Esophagus (tissue), 2 donors: ENCODE results near the gene TTLL8. TPM values are rescaled to one million over a fixed set of nuclear protein-coding genes. Genes with fewer than 3 reads are reported as not detected.

Experiments
- H3K27ac ChIP-seq, 2 donors: one replicate each; pipeline ENCODE4 v1.5.1; 2013; ENCODE audit warnings: low read depth in 2 of 2, mild to moderate bottlenecking in 2 of 2, inconsistent platforms in 1 of 2, low read length in 1 of 2, moderate library complexity in 1 of 2
- H3K27me3 ChIP-seq, 2 donors: one replicate each; pipeline ENCODE4 v1.6.1; 2013; ENCODE audit warnings: low read length in 2 of 2, control low read depth in 1 of 2, mild to moderate bottlenecking in 1 of 2; ENCODE audit not compliant: insufficient read depth in 2 of 2, control insufficient read depth in 1 of 2
- H3K36me3 ChIP-seq, 2 donors: one replicate each; pipeline ENCODE4 v1.6.1; 2013; ENCODE audit warnings: low read length in 1 of 2; ENCODE audit not compliant: control insufficient read depth in 2 of 2, insufficient read depth in 2 of 2
- H3K4me1 ChIP-seq, 2 donors: one replicate each; pipeline ENCODE4 v1.6.1; 2013; ENCODE audit warnings: low read length in 1 of 2; ENCODE audit not compliant: control insufficient read depth in 2 of 2, insufficient read depth in 2 of 2
- H3K4me3 ChIP-seq, 2 donors: one replicate each; pipeline ENCODE4 v1.5.1; 2013; ENCODE audit warnings: low read length in 2 of 2, mild to moderate bottlenecking in 2 of 2, low read depth in 1 of 2, moderate library complexity in 1 of 2
- H3K9me3 ChIP-seq, 2 donors: one replicate each; pipeline ENCODE4 v1.6.1; 2013; ENCODE audit warnings: mild to moderate bottlenecking in 2 of 2, low read depth in 1 of 2, low read length in 1 of 2, moderate library complexity in 1 of 2; ENCODE audit not compliant: control insufficient read depth in 2 of 2, insufficient read depth in 1 of 2
- WGBS, 2 donors: extraction: QIAGEN DNeasy Blood & Tissue Kit; methylation state at CpG; one replicate each; pipeline ENCODE4 v1.1.7; 2013; 5-methylcytosine and 5-hydroxymethylcytosine counted together
- polyA plus RNA-seq, 2 donors: library from polyadenylated mRNA; stranded (reverse); fragments of 200-250 nt; gene quantifications; one replicate each; pipeline ENCODE4 v1.2.3, GENCODE V29; 2013
- donor health status: healthy with polysubstance abuse.
- donor health status: Bipolar disorder and iron deficiency.

TTLL8 gene
- polyA plus RNA-seq, 2 donors, result not detected

- Histone ChIP-seq H3K27me3 (peaks cover 0 to 16% of the 10 kb centered on the region in 2 donors), H3K4me3 (no peak overlapping the region), H3K27ac (no peak overlapping the region), H3K36me3 (no peaks in the 10 kb centered on the region), H3K4me1 (peaks cover 9% of the 10 kb centered on the region in 2 donors), H3K9me3 (no peaks in the 10 kb centered on the region)
- WGBS, 2 donors, result 68 to 69% methylated on average over 40 to 46 of the region's 46 CpGs
Observed at GRCh38 chr22:50009765-50010675, 48.1 kb downstream of the TTLL8 start.

DNA sequence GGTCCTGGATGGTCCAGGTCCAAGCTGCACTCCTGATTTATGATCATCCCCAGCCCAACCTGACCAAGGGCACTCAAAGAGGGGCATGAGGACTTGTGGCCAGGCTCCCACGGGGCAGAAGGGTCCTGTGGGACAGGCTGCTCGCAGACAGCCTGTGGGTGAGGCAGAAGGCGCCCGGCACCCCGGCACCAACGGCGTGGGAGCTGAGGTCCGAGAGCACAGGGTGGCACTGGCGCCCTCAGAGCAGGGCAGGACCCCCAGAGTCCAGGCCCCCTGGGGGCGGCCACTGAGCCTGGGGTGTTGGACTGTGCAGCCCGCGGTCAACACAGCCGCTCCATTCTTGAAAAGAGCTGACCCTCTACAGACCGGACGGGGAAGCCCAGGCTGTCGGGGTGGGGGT, 48.8 kb downstream of the TTLL8 start:
- H3K27ac ChIP-seq, result no peak overlapping the region
- no peak overlapping the region for H3K4me3 ChIP-seq
- WGBS, 2 donors, result 91 to 92% methylated on average over 16 of the region's 16 CpGs
- H3K27me3 ChIP-seq, result peaks cover 0 to 11% of the 10 kb centered on the region in 2 donors
- H3K9me3 ChIP-seq, result no peaks in the 10 kb centered on the region
- no peaks in the 10 kb centered on the region for H3K36me3 ChIP-seq
- H3K4me1 ChIP-seq, result peaks cover 3 to 4% of the 10 kb centered on the region in 2 donors

GRCh38 chr22:50008151-50009040, 49.7 kb downstream of the TTLL8 start:
- H3K4me3 ChIP-seq, result no peak overlapping the region
- H3K27me3 ChIP-seq, result peaks cover 0 to 7% of the 10 kb centered on the region in 2 donors
- 63 to 70% methylated on average over 24 of the region's 24 CpGs for WGBS, 2 donors
- no peaks in the 10 kb centered on the region for H3K9me3 ChIP-seq
- no peaks in the 10 kb centered on the region for H3K36me3 ChIP-seq
- H3K4me1 ChIP-seq, result peaks cover 0 to 4% of the 10 kb centered on the region in 2 donors
- H3K27ac ChIP-seq, result no peak overlapping the region

DNA sequence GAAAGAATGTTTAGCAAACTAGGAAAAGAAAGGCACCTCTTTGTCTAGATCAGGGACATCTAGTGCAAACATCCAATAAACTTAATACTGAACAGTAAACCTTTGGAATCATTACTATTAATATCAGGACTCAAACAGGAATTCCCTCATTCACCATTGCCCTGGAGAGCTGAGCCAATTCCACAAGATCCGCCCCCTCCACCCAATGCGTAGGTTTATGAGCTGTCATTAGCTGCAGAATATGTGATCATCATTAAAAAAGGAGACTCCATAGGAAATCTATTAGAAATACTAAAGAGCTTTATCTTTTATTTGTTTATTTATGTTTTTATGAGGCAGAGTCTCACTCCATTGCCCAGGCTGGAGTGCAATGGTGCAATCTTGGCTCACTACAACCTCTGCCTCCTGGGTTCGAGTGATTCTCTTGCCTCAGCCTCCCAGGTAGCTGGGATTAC, 51.0 kb downstream of the TTLL8 start:
- no peak overlapping the region for H3K27ac ChIP-seq
- H3K4me1 ChIP-seq, result peaks cover 0 to 4% of the 10 kb centered on the region in 2 donors
- H3K4me3 ChIP-seq, result no peak overlapping the region
- no peaks in the 10 kb centered on the region for H3K9me3 ChIP-seq
- peaks cover 0 to 4% of the 10 kb centered on the region in 2 donors for H3K27me3 ChIP-seq
- 76% methylated on average over 3 of the region's 3 CpGs for WGBS, 2 donors
- no peaks in the 10 kb centered on the region for H3K36me3 ChIP-seq

GRCh38 chr22:50004918-50005317, 53.2 kb downstream of the TTLL8 start:
- no peak overlapping the region for H3K4me3 ChIP-seq
- peaks cover 0 to 3% of the 10 kb centered on the region in 2 donors for H3K4me1 ChIP-seq
- H3K9me3 ChIP-seq, result no peaks in the 10 kb centered on the region
- no peaks in the 10 kb centered on the region for H3K36me3 ChIP-seq
- H3K27ac ChIP-seq, result no peak overlapping the region
- no peaks in the 10 kb centered on the region for H3K27me3 ChIP-seq
- 71 to 76% methylated on average over 4 of the region's 4 CpGs for WGBS, 2 donors

DNA sequence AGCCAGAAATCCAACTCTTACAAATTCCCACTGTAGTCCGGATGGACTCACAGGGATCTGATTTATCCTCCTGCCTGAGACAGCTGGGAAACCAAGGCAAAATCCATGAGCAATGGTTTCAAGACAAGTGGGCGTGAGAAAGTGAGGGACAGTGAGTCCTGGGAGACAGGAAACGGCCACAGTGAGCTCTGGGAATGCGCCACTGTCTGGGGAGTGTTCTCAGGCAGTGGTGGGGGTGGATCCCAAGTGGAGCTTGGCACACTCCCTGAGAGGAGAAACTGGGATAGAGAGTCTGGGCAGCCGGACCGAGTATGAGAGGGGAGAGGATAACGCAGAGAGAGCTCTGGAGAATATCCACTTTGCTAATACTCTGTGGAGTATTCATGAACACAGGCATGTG, 55.3 kb downstream of the TTLL8 start:
- H3K36me3 ChIP-seq, result no peaks in the 10 kb centered on the region
- H3K4me1 ChIP-seq, result peaks cover 0 to 3% of the 10 kb centered on the region in 2 donors
- 69 to 71% methylated on average over 7 of the region's 7 CpGs for WGBS, 2 donors
- peaks cover 0 to 4% of the 10 kb centered on the region in 2 donors for H3K9me3 ChIP-seq
- H3K4me3 ChIP-seq, result no peak overlapping the region
- H3K27ac ChIP-seq, result no peak overlapping the region
- no peaks in the 10 kb centered on the region for H3K27me3 ChIP-seq

GRCh38 chr22:50001388-50002231, 56.5 kb downstream of the TTLL8 start:
- 76 to 81% methylated on average over 16 of the region's 16 CpGs for WGBS, 2 donors

DNA sequence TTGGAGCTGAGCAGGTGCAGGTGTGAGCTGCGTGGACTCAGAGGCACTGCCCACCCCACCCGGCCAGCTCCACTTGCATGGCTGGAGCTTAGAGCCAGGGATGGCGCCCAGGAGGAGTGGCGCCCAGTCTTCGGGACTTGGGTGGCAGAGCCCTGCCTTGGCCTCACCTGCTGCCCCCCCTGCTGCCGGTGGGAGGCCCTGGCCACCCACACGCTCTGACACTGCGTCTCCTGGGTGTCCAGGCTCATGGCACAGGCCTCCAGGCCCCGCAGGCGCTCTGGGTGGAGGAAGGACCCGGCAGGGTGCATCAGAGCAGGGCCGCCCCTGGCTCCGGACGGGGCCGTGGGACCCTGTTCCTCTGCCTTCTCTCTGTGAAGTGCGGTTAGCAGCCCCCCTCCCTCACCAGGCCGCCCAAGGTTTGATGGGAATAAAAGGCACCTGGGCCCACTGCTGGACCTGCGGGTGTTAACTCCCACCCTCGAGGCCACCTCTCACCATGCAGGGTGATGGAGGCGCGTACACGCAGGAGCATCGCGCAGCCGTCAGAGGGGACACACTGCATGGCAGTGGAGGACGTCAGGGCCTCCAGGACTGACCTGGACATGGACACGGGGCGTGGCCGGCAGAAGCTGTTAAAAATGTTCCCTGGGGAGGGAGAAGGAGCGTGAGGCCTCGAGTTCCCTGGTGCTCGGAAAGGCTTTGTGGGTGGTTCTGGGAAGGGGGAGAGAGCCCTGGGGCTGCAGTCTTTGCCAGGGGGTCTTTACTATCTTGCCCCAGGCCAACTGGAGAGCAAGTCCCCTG, 57.3 kb downstream of the TTLL8 start:
- 89 to 90% methylated on average over 32 of the region's 32 CpGs for WGBS, 2 donors
- H3K9me3 ChIP-seq, result peaks cover 0 to 4% of the 10 kb centered on the region in 2 donors
- H3K36me3 ChIP-seq, result no peaks in the 10 kb centered on the region
- H3K4me3 ChIP-seq, result no peak overlapping the region
- H3K4me1 ChIP-seq, result peaks cover 3 to 4% of the 10 kb centered on the region in 2 donors
- H3K27me3 ChIP-seq, result no peaks in the 10 kb centered on the region
- no peak overlapping the region for H3K27ac ChIP-seq

More at GRCh38 chr22:50001388-50002231, 56.5 kb downstream of the TTLL8 start:
- H3K9me3 ChIP-seq, result peaks cover 0 to 4% of the 10 kb centered on the region in 2 donors
- no peaks in the 10 kb centered on the region for H3K27me3 ChIP-seq
- no peak overlapping the region for H3K4me3 ChIP-seq
- peaks cover 3 to 4% of the 10 kb centered on the region in 2 donors for H3K4me1 ChIP-seq
- H3K36me3 ChIP-seq, result no peaks in the 10 kb centered on the region
- H3K27ac ChIP-seq, result no peak overlapping the region
